Left renal pelvis (tissue), 4 donors: ENCODE measurements around the gene AOC2. TPM values are rescaled to one million over a fixed set of nuclear protein-coding genes. Genes with fewer than 3 reads are reported as not detected.

ENCODE experiments used
- DNase-seq, 4 donors: peaks; one replicate each; pipeline ENCODE4 v3.0.0-alpha.2; 2013; ENCODE audit warnings: low read depth in 4 of 4, low spot score in 3 of 4
- polyA plus RNA-seq, 4 donors: library from polyadenylated mRNA; unstranded; fragments of 120-200 nt; gene quantifications; one replicate each; pipeline ENCODE4 v1.2.1, GENCODE V29; 2013; ENCODE audit not compliant: insufficient read length in 4 of 4

AOC2 gene, protein sequence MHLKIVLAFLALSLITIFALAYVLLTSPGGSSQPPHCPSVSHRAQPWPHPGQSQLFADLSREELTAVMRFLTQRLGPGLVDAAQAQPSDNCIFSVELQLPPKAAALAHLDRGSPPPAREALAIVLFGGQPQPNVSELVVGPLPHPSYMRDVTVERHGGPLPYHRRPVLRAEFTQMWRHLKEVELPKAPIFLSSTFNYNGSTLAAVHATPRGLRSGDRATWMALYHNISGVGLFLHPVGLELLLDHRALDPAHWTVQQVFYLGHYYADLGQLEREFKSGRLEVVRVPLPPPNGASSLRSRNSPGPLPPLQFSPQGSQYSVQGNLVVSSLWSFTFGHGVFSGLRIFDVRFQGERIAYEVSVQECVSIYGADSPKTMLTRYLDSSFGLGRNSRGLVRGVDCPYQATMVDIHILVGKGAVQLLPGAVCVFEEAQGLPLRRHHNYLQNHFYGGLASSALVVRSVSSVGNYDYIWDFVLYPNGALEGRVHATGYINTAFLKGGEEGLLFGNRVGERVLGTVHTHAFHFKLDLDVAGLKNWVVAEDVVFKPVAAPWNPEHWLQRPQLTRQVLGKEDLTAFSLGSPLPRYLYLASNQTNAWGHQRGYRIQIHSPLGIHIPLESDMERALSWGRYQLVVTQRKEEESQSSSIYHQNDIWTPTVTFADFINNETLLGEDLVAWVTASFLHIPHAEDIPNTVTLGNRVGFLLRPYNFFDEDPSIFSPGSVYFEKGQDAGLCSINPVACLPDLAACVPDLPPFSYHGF
- polyA plus RNA-seq, result 1 to 10 TPM in 3 of 4 donors, under 1 TPM in 1; 0.79 to 1.9 (median 1.5) TPM

DNA sequence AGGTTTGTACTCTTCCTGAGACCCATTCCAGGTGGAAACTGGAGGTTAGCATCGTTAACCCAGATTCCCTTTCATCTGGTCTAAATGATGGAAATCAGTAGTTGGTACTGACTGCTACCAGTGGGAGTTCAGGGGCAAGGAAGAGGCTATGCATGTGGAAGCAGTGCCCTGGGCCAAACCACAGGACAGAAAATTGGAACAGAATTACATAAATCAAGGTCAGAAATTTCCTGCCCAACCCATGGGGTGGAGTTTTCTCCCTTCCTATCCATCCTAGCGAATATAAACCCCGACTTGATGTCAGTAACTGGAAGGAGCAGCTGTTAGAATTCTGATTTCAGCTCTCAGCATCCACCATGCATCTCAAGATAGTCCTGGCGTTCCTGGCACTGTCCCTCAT is at the start of gene AOC2:
Gene AOC2, plus strand, starts transcription at position 310 of the 400 bp plus-strand sequence. Its CDS starts 47 bp downstream, at position 357.
- no peak for DNase-seq

DNA sequence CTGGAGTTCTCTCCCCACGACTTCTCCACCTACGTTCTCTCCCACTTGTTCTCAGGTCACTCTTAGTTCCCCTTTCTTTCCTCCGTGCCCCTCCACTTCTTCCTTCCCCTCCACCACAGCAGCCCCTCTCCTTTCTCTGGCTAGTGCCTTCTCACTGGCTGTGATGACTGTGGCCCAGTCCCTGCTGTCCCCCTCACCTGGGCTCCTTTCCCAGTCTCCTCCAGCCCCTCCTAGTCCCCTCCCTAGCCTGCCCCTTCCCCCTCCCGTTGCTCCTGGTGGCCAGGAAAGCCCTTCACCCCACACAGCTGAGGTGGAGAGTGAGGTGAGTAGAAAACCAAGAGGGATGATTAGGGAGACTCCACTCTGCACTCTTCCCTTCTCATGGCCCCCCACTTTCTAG is 49.3 kb upstream of the AOC2 start:
- no peak for DNase-seq

DNA sequence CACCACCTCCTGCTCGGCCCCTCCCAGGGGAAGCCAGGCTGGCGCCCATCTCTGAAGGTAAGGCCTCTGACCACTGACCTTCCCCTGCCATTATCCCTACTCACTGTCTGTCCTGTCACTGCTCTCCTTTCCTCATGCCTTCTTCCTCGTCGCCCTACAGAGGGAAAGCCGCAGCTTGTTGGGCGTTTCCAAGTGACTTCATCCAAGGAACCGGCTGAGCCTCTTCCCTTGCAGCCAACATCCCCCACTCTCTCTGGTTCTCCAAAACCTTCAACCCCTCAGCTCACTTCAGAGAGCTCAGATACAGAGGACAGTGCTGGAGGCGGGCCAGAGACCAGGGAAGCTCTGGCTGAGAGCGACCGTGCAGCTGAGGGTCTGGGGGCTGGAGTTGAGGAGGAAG is 48.9 kb upstream of the AOC2 start:
- DNase-seq, result no peak

DNA sequence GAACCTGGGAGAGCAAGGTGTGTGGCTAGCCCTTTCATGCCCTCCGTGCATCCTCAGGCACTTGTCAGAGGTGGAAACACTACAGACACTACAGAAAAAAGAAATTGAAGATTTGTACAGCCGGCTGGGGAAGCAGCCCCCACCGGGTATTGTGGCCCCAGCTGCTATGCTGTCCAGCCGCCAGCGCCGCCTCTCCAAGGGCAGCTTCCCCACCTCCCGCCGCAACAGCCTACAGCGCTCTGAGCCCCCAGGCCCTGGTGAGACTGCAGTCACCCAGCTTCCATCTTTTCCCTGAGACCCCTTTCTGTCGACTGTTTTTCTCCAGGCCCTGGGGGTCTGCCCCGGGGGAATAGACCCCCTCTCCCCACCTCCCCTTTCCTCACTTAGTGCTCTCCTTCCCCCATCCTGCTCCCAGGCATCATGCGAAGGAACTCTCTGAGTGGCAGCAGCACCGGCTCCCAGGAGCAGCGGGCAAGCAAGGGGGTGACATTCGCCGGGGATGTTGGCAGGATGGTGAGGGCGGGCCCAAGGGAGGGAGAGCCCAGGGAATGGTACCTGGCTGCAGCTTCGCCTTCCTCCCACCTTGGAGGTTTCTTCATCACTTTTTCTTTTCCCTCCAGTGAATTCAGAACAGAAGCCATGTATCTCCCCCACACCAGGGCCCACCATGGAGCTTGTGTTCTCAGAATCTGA is 48.2 kb upstream of the AOC2 start:
- no peak for DNase-seq

DNA sequence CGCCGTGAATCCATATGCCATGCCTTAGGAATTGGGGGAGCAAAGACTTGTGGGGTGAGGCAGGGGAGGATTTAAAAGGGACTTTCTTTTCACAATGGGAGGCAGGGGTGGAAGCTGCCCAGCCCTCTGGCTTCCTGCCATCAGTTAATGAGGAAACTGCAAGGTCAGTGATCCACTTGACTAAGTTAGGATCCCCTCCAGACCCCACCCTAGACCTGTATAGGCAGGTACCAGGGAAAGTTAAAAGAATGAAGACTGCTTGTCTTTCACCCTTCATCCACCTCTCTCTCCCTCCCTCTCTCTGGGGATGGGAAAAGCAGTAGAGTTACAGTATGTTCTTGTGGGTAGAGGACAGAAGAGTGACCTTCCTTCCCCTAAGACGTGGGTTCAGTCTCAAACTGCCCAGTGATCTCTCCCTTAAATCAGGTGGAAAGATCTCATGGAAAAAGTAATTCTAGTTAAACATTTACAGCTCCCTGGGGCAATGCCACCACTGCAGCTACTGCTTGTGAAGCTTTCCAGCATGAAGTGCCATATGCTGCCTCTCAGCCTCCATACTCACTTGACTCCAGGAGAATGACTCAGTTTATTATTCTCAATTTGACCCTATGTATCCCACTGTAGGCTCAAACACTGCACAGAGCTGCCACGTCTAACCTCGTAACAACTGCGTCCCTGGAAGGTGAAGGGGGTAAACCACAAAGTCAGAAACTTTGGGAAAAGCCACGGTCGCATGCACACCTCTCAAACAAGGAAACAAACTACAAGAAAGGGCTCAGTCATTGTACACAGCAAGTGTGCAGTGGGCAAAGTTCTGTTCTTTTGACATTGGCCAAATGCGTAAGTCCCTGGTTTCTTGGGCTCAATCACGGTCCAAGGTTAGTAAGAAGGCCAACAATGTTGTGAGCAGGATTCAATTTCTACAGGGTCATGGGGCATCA is 47.0 kb upstream of the AOC2 start:
- DNase-seq, result peak in 3 of 4 donors; percentile 44 to 63 (median 59)

DNA sequence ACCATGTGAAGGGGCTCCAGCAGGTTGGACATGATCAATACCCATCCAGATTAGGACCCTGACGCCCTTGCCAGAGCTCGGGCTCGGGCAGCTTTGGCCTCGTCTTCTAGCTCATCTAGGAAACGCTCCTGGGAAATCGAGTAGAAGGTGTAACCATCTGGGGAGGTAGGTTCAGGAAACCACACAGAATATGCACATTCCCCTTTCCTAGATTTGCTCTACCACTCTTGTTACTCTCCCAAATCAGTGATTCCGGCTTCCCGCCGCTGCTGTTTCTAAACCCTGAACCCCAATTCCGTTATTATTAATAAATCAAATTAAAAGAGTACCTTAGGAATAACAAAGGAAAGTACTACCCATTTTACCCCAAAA is 46.4 kb upstream of the AOC2 start:
- no peak for DNase-seq

DNA sequence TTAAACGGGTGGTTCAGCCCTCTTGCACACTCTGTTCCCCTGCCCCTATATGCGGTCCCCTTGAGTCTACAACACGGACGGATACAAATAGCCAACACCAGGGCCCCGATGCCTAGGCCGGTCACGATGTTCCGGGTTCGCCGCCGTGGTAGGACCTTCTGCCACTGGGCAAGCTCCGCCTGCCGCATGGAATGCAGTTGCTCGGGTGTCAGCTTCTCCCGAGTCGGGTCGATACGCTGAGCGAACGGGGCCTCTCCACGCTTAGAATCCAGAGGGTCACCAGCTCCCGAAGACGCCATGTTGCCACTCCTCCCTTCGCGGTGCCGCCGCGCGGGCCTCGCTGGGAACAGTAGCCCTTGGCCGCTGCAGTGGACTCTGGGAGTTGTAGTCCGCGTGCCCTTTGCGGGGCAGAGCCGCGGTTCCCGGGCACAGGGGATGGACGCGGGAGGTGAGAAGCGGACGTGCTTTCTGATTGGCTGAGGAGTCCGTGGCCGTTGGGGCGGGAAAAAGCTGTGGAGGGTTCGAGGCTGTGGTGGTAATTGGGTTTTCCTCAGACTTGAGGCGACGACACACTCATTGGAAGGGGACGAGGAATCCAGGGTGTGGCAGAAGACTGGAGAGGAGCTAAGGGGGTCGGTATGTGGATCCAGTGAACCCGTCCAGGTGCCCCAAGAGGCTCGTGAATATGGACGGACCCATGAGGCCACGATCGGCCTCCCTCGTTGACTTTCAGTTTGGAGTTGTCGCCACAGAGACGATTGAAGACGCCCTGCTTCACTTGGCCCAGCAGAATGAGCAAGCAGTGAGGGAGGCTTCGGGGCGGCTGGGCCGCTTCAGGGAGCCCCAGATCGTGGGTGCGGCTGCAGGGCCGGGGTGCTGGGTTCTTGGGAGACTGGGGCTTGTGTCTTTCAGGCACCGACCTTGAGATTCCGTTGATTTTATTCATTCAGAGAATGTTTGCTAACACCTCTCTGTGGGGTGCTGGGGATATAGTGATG is 45.7 kb upstream of the AOC2 start, which contains the start of the genes CNTD1 and COA3:
Gene CNTD1, plus strand, starts transcription at position 479 of the 998 bp plus-strand sequence. Its CDS starts 207 bp downstream, at position 686.
Gene COA3, minus strand, starts transcription at position 322 of the 998 bp plus-strand sequence. Its CDS starts 23 bp downstream, at position 299.
- peak; percentile 55 to 77 (median 72) for DNase-seq

DNA sequence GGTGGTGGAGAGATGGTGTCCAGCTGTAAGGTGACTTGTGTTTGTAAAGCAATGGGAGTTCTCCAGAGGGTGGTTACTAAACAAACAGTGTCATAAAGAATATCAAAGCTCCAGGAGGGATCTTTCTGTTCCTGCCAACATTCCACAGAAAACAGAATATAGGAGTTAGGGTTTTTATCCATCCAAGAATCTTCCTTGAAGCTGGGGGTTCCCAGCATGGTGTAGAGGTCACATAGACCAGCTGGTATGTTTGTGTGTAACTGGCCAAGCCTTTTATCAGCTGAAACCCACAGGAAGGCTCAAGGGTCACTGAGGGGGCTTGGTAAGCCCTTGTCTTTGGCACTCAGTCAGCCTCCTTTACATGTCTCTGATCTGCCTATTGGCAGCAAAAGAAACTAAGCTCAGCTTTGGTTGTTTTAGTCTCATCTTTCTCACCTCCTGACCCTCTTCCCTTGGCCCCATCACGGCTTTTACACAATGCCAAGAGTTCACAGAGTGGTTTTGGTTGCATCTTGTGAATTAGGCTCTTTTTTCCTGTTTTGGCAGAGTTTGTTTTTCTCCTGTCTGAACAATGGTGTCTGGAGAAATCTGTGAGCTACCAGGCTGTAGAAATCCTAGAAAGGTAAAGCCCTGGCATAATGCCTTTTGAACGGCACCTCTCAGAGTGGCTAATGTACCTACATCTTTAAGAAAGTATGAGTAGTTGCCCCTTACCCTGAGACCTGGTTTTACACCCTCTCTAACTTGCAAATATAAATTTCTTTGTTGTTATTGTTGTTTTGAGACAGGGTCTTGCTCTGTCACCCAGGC is 41.1 kb upstream of the AOC2 start:
- DNase-seq, result no peak

DNA sequence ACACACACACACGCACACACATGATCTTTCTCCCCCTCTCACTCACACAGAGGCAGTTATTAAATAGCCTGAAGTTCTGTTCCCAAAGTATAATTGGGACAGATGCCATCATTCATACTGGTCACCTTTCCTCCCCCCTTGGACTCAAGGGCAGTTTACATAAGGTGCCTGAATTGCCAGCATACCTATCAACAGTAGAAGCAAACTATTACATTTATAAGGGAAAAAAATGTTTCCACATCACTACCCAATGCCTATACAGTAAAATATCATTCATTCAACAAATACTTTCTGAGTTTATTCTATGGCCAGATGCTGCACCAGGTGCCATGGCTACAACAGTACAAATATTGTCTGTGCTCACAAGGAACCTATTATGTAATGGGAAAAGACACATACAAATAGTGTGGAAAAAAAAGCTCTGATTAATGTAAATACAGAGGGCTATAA is 39.4 kb upstream of the AOC2 start:
- no peak for DNase-seq

DNA sequence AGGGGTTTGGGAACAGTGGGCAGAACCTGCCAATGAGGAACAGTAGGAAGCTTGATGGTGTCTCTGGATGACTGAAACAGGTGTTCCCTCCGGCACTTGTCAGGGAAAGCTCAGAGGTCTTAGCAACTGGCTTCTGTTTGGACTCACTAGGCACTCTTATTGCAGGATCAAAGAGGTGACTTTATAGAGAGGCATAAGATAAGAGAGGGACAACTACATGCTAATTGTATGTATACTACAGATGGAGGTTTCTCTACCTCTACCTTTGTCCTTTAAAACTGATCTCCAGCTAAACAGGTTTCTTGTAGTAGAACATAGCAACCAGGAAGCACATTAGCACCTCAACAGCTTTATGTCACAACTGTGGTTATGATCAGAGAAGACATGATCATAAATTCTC is 38.1 kb upstream of the AOC2 start:
- DNase-seq, result no peak

DNA sequence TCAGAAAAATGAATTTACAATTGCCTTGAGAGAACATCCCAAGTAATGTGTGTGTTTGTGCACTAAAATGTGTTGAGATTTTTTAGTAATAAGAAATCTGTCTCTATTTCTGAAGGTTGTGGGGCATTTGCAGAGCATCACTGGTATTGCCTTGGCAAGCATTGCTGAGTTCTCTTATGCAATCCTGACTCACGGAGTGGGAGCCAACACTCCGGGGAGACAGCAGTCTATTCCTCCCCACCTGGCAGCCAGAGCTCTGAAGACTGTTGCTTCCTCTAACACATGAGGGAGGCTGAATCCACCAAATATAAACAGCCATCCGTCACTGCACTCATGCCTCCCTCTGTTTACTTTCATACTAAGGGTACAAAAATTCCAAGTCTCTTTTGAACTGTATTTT is 35.1 kb upstream of the AOC2 start:
- DNase-seq, result no peak

DNA sequence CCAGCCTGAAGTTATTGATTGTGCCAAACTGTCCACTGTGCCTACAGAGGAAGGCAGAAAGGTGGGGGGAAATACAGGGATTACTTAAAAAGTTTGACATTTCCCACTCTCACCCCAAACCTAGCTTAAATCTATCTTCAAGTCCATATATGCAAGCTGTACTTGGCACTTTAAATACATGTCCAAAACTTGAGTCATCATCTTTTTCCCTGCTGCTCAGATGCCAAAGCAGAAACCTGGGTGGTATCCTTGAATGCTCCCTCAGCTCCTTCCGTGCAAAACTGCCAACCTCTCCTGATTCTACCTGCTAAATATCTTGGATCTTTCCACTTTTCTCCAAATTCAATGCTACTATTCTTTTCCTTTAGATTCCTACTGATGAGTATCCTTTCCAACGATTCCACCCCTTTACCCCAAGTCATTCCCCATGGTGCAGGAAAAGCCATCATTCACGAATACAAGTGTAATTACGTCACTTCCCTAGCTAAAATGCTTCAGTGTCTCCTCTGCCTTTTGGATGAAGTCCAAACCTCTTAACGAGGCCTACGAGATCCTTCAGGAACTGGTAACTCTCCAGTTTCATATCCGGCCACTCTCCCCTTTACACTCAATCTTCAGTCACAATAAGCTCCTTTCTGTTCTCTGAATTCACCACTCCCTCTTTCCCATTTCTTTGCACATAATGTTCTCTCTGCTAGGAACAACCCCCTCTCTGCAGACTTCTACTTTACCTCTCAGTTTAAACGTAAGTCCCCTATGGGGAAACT is 29.6 kb upstream of the AOC2 start:
- no peak for DNase-seq

DNA sequence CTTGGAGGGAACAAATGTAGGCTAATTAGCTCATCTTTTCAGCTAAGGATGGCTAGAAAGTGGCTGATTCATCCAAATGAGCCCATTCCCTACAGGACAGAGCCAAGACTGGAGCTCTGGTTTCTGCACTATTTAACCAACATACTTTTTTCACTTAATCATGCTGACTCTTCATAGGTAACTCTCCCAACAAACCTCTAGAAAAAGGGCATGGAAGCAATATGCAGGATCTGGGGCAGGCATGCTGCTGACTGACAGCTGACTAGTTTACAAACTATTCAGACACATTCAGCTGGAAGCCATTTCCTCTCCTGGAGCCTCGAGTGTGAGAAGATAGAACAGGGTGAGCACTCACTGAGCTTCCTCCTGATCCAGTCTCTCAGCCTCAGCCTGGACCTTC is 26.5 kb upstream of the AOC2 start:
- no peak for DNase-seq

DNA sequence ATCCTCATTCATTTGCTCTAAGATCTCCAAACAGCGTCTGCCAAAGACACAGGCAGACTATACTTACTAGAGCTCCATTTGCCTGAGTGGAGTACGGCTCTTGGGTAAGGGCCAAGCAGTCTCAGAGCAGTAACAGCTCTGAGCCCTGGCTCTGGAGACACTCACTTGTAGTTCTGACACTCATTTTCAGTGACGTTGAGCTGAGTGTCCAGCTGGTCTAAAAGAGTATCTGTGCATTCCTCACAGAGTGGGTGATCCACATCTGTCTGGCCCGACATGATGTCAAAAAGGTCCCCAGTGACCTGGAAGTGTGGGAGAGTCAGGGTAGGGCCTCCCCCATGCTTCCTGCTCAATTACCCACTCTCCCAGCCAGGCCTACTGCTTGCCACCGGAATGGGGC is 26.0 kb upstream of the AOC2 start:
- no peak for DNase-seq

DNA sequence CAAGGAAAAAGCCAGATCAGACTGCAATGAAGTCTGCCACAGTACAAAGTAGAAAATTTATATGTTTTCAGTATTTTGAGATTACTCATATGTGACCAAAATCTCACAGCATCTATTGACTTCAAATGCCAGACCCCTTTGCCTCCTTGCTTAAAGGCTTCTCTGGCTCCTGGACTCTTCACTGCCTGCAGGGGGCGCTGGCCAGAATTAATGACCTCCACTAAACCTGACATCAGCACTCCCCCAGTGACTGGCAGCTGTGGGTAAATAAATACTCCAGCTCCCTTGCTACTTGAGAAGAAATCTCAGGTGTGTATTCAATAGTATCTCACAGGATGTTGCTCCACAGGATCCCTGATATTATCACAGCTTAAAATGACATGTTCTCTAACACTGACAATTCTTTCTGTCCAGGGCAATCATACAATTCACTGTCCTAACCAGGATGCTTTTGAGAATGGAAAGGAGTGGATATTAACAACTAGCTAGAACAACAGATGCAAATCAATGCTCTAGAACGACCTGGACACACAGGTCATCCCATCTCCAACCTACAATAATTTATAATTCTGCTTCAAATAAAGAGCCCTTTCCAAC is 24.3 kb upstream of the AOC2 start:
- no peak for DNase-seq

DNA sequence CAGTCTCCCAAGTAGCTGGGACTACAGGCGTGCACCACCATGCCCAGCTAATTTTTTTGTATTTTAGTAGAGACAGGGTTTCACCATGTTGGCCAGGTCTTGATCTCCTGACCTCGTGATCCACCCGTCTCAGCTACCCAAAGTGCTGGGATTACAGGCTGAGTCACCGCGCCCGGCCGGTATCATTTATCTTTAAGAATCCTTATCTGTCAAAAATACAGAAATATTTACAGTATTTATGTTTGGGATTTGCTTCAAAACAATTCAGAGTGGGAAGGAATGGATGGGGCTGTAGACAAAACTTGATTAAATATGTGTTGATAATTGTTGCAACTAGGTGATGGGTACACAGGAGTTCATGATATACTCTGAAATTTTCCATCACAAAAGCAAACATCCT is 23.2 kb upstream of the AOC2 start:
- no peak for DNase-seq

DNA sequence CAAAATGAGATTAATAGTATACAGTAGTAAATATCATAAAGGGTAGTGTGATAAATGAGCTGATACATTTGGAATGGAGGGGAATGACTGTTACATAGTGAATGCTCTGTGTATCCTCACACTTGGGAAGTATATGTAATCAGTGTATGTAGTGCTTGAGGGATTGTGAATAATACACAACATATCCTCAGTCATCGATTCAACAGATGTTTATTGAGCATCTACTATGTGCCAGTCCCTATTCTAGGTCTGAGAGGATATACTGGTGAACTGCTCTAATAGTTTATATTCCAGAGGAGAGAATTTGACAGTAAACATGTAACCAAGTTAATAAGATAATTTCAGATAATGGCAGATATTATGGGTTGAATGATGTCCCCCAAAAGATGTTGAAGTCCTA is 16.9 kb upstream of the AOC2 start:
- DNase-seq, result no peak
